Sigmoid colon (tissue), 4 donors: ENCODE measurements around the gene SHH.

Experiments used
- POLR2A ChIP-seq, 2 donors: fragments of 450-650 bp; IDR thresholded peaks; one replicate each; pipeline ENCODE4 v1.6.1; 2016; ENCODE audit warnings: antibody characterized with exemption in 2 of 2, mild to moderate bottlenecking in 2 of 2, moderate library complexity in 2 of 2
- POLR2AphosphoS5 ChIP-seq, 4 donors: sonication (generic); formaldehyde crosslinking; IDR thresholded peaks; one replicate each; pipeline ENCODE4 v1.6.1; 2017; ENCODE audit warnings: antibody characterized with exemption in 4 of 4
- TF ChIP-seq, protein P1 (sequence below), 4 experiments: fragments of 450-650 bp in 3 of 4; fragments of 200-600 bp in 1 of 4; IDR thresholded peaks; one replicate each; pipeline ENCODE4 v1.5.1; 2016 to 2019; ENCODE audit warnings: antibody characterized with exemption in 4 of 4, mild to moderate bottlenecking in 3 of 4, moderate library complexity in 2 of 4

DNA sequence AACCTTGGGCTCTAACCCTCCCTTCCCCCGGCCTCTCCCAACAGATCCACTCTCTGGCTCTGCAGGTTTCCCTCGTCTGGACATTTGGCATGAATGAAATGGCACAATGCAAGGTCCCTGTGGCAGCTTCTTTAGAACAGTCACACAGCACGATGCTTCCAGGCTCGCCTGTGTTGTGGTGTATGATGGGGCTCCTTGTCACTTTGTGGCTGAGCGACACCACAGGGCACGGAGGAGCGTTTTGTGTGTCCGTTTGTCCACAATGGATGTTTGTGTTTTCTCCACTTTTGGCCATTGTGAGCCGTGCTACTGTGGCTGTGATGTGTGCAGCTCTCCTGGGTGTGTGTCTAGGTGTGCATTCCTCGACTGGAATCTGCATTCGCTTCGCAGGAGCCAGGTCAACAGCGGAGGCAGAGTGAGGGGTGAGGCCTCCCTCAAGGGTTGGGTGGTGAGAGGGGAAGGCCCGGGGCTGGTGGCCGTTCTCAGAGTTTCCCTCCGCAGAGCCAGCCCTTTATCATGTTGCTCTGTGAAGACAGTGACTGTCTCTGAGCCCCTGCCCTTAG is 22.3 kb upstream of the SHH start:
- TF ChIP-seq POLR2A (IDR thresholded peaks at IDR 0.05) = no peak
- TF ChIP-seq POLR2AphosphoS5 (IDR thresholded peaks at IDR 0.05) = no peak
- TF ChIP-seq, protein P1, sequence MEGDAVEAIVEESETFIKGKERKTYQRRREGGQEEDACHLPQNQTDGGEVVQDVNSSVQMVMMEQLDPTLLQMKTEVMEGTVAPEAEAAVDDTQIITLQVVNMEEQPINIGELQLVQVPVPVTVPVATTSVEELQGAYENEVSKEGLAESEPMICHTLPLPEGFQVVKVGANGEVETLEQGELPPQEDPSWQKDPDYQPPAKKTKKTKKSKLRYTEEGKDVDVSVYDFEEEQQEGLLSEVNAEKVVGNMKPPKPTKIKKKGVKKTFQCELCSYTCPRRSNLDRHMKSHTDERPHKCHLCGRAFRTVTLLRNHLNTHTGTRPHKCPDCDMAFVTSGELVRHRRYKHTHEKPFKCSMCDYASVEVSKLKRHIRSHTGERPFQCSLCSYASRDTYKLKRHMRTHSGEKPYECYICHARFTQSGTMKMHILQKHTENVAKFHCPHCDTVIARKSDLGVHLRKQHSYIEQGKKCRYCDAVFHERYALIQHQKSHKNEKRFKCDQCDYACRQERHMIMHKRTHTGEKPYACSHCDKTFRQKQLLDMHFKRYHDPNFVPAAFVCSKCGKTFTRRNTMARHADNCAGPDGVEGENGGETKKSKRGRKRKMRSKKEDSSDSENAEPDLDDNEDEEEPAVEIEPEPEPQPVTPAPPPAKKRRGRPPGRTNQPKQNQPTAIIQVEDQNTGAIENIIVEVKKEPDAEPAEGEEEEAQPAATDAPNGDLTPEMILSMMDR (IDR thresholded peaks at IDR 0.05) = no peak
